Measurements from ENCODE around the gene ATP8B4. TPM values are rescaled to one million over a fixed set of nuclear protein-coding genes. Genes with fewer than 3 reads are reported as not detected.

ATP8B4 gene
- total RNA-seq, 4 donors from 2014 or later, result 34.9 to 124 (median 78.8) TPM

GRCh38 chr15:49890689-49891088, 228.3 kb downstream of the ATP8B4 start:
- peak overlapping the region in 1 of 2 donors; percentile 87 for H3K27ac ChIP-seq
- TF ChIP-seq CTCF (IDR thresholded peaks at IDR 0.05), result no peak
- no peak for TF ChIP-seq POLR2A (IDR thresholded peaks at IDR 0.05)
- no peak for DNase-seq
- no peaks in the 10 kb centered on the region for H3K36me3 ChIP-seq
- intact Hi-C loops (cut with DNase I; ENCODE audit: low total_unique reads), result no loop called here
- no peaks in the 10 kb centered on the region for H3K9me3 ChIP-seq
- no peaks in the 10 kb centered on the region for H3K27me3 ChIP-seq
- no peak overlapping the region for H3K4me3 ChIP-seq
- peaks cover 0 to 20% of the 10 kb centered on the region in 2 donors for H3K4me1 ChIP-seq

GRCh38 chr15:49889536-49889935, 229.5 kb downstream of the ATP8B4 start:
- intact Hi-C loops (cut with DNase I; ENCODE audit: low total_unique reads), result no loop called here
- Histone ChIP-seq H3K27ac (peak overlapping the region; percentile 87 to 88), H3K9me3 (no peaks in the 10 kb centered on the region), H3K4me3 (no peak overlapping the region), H3K36me3 (no peaks in the 10 kb centered on the region), H3K27me3 (no peaks in the 10 kb centered on the region), H3K4me1 (peaks cover 0 to 11% of the 10 kb centered on the region in 2 donors)
- TF ChIP-seq POLR2A (IDR thresholded peaks at IDR 0.05) (no peak), CTCF (IDR thresholded peaks at IDR 0.05) (no peak)
- DNase-seq, result no peak

DNA sequence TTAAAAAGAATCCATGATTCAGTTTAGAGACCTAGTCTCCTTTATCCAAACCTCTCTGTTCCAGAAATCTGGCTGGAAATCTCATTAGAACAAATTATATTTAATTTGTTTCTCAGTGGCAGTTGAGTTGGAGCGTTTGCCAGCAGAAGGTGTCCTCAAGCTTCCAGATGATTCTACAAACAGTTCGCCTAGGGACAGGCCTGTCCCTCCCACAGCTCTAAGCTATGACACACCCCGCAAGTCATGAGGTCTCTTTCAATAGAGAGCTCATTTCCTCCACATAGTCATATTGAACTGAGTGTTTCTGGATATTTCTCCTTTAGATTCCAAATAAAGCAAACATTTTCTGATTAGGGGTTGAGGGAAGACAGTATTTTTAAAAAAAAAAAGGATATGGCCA, 230.3 kb downstream of the ATP8B4 start:
- Histone ChIP-seq H3K4me3 (no peak overlapping the region), H3K27ac (peak overlapping the region; percentile 87 to 88), H3K27me3 (no peaks in the 10 kb centered on the region), H3K9me3 (no peaks in the 10 kb centered on the region), H3K36me3 (no peaks in the 10 kb centered on the region), H3K4me1 (peaks cover 0 to 11% of the 10 kb centered on the region in 2 donors)
- no peak for DNase-seq
- TF ChIP-seq POLR2A (IDR thresholded peaks at IDR 0.05), result no peak
- no peak for TF ChIP-seq CTCF (IDR thresholded peaks at IDR 0.05)
- intact Hi-C loops (cut with DNase I; ENCODE audit: low total_unique reads), result no loop called here

- no peaks in the 10 kb centered on the region for H3K36me3 ChIP-seq
- H3K4me3 ChIP-seq, result no peak overlapping the region
- H3K27me3 ChIP-seq, result no peaks in the 10 kb centered on the region
- H3K27ac ChIP-seq, result peak overlapping the region; percentile 87 to 88
- no peak for DNase-seq
- peaks cover 0 to 11% of the 10 kb centered on the region in 2 donors for H3K4me1 ChIP-seq
- H3K9me3 ChIP-seq, result no peaks in the 10 kb centered on the region
- intact Hi-C loops (cut with DNase I; ENCODE audit: low total_unique reads), result no loop called here
- no peak for TF ChIP-seq CTCF (IDR thresholded peaks at IDR 0.05)
- TF ChIP-seq POLR2A (IDR thresholded peaks at IDR 0.05), result no peak
These were observed 230.7 kb downstream of the ATP8B4 start for GRCh38 chr15:49888323-49888693.

GRCh38 chr15:49887659-49888322, 231.2 kb downstream of the ATP8B4 start:
- no peaks in the 10 kb centered on the region for H3K36me3 ChIP-seq
- peaks cover 0 to 11% of the 10 kb centered on the region in 2 donors for H3K4me1 ChIP-seq
- H3K27ac ChIP-seq, result peak overlapping the region; percentile 87 to 88
- no peaks in the 10 kb centered on the region for H3K9me3 ChIP-seq
- no peak for TF ChIP-seq CTCF (IDR thresholded peaks at IDR 0.05)
- no peak for TF ChIP-seq POLR2A (IDR thresholded peaks at IDR 0.05)
- H3K4me3 ChIP-seq, result no peak overlapping the region
- DNase-seq, result peak; percentile 59 to 74
- H3K27me3 ChIP-seq, result no peaks in the 10 kb centered on the region
- intact Hi-C loops (cut with DNase I; ENCODE audit: low total_unique reads), result no loop called here

All from uterus (tissue), 4 donors.